CD4-positive, alpha-beta T cell (primary cell): ENCODE measurements around the gene ALS2CL. TPM values are rescaled to one million over a fixed set of nuclear protein-coding genes. Genes with fewer than 3 reads are reported as not detected.

Experiments
- ATAC-seq: fragments of 200-7000 bp; cut with Tn5 transposase; one replicate; pipeline ENCODE4 v1.10.0; 2022; ENCODE audit warnings: mild to moderate bottlenecking; ENCODE audit not compliant: poor library complexity
- CTCF ChIA-PET: fragments of 350-600 bp; sonication (Branson Sonifier 250); formaldehyde crosslinking; loops from one replicate; lab custom pipeline; 2021; ENCODE audit warnings: antibody characterized with exemption, inconsistent platforms; lab: Charles Lee
- POLR2A ChIA-PET: fragments of 350-600 bp; sonication (Branson Sonifier 250); formaldehyde crosslinking; loops from one replicate; lab custom pipeline; 2021; ENCODE audit warnings: antibody characterized with exemption, inconsistent platforms; lab: Charles Lee
- DNase-seq, 14 experiments: peaks; one replicate each; pipeline ENCODE4 v3.0.0-alpha.2; 2013 to 2020; ENCODE audit warnings: mixed read lengths in 2 of 14
- H3K27ac ChIP-seq, 2 donors: one replicate each; pipeline versions ENCODE4 v1.5.1 to v1.7.0; 2013; ENCODE audit warnings: low read length in 2 of 2, low read depth in 1 of 2, mild to moderate bottlenecking in 1 of 2
- H3K27me3 ChIP-seq, 2 experiments: 1 replicate in 1 of 2; 2 replicates in 1 of 2; pipeline versions ENCODE4 v1.6.1 to v1.7.0; 2013; ENCODE audit warnings: low read length in 2 of 2, control low read depth in 1 of 2, mild to moderate bottlenecking in 1 of 2, moderate library complexity in 1 of 2; ENCODE audit not compliant: insufficient read depth in 2 of 2, control insufficient read depth in 1 of 2
- H3K36me3 ChIP-seq: one replicate; pipeline ENCODE4 v1.6.1; 2013; ENCODE audit warnings: low read length, control low read depth; ENCODE audit not compliant: insufficient read depth
- H3K4me1 ChIP-seq: one replicate; pipeline ENCODE4 v1.6.1; 2013; ENCODE audit warnings: low read length, control low read depth; ENCODE audit not compliant: insufficient read depth
- H3K4me3 ChIP-seq: one replicate; pipeline ENCODE4 v1.5.1; 2013; ENCODE audit warnings: mild to moderate bottlenecking, low read length, moderate library complexity
- H3K9me3 ChIP-seq, 2 experiments: 1 replicate in 1 of 2; 2 replicates in 1 of 2; pipeline versions ENCODE4 v1.6.1 to v1.7.0; 2013; ENCODE audit warnings: low read length in 2 of 2, mild to moderate bottlenecking in 2 of 2, control low read depth in 1 of 2, moderate library complexity in 1 of 2; ENCODE audit not compliant: control insufficient read depth in 1 of 2, insufficient read depth in 1 of 2
- H3K27ac Mint-ChIP-seq: one replicate; pipeline ENCODE4 v1.8.0; 2020; ENCODE audit warnings: mixed read lengths
- H3K27me3 Mint-ChIP-seq: one replicate; pipeline ENCODE4 v1.8.0; 2021; ENCODE audit warnings: mixed read lengths
- H3K36me3 Mint-ChIP-seq: one replicate; pipeline ENCODE4 v1.8.0; 2021; ENCODE audit warnings: low read depth, mixed read lengths
- H3K4me1 Mint-ChIP-seq: one replicate; pipeline ENCODE4 v1.8.0; 2021; ENCODE audit warnings: low read depth, mixed read lengths
- H3K4me3 Mint-ChIP-seq: one replicate; pipeline ENCODE4 v1.8.0; 2020; ENCODE audit warnings: mild to moderate bottlenecking, mixed read lengths
- H3K9me3 Mint-ChIP-seq: one replicate; pipeline ENCODE4 v1.8.0; 2020; ENCODE audit warnings: mixed read lengths
- intact Hi-C, 2 experiments: fragments of 100-400 bp; cut with DNase I in 1 of 2; cut with micrococcal nuclease in 1 of 2; formaldehyde crosslinking; loops; one replicate each; pipeline versions ENCODE4 v1.15.1 to v1.9.0; 2023 to 2025; cut with DNase I, micrococcal nuclease
- total RNA-seq, 174 experiments: library from RNA in 2 of 174; stranded (reverse) in 2 of 174; gene quantifications; one replicate each; pipeline ENCODE4 v1.2.3 and lab custom pipeline; 2021 to 2026
- TF ChIP-seq, protein P1 (sequence below): fragments of 200-600 bp; IDR thresholded peaks from one replicate; pipeline ENCODE4 v1.8.0; 2022; ENCODE audit warnings: antibody characterized with exemption, mild to moderate bottlenecking

ALS2CL gene
- total RNA-seq, 2 experiments from 2014 or later: 45.8 to 47.6 TPM

- intact Hi-C loops: no loop called here
- no peak for ATAC-seq
- Histone ChIP-seq H3K36me3 (no peaks in the 10 kb centered on the region), H3K9me3 (peaks cover 5 to 16% of the 10 kb centered on the region in 2 experiments), H3K27me3 (peaks cover 6 to 7% of the 10 kb centered on the region in 2 experiments), H3K4me1 (no peaks in the 10 kb centered on the region), H3K27ac (no peak overlapping the region), H3K4me3 (no peak overlapping the region)
- no peak for DNase-seq
- POLR2A ChIA-PET: no interaction called here
- H3K27me3 Mint-ChIP-seq: peaks cover 16% of the 10 kb centered on the region
- H3K36me3 Mint-ChIP-seq: no peaks in the 10 kb centered on the region
- no peaks in the 10 kb centered on the region for H3K4me1 Mint-ChIP-seq
- CTCF ChIA-PET: no interaction called here
- no peak overlapping the region for H3K4me3 Mint-ChIP-seq
- H3K9me3 Mint-ChIP-seq: peaks cover 7% of the 10 kb centered on the region
- no peak overlapping the region for H3K27ac Mint-ChIP-seq
- TF ChIP-seq, protein P1, sequence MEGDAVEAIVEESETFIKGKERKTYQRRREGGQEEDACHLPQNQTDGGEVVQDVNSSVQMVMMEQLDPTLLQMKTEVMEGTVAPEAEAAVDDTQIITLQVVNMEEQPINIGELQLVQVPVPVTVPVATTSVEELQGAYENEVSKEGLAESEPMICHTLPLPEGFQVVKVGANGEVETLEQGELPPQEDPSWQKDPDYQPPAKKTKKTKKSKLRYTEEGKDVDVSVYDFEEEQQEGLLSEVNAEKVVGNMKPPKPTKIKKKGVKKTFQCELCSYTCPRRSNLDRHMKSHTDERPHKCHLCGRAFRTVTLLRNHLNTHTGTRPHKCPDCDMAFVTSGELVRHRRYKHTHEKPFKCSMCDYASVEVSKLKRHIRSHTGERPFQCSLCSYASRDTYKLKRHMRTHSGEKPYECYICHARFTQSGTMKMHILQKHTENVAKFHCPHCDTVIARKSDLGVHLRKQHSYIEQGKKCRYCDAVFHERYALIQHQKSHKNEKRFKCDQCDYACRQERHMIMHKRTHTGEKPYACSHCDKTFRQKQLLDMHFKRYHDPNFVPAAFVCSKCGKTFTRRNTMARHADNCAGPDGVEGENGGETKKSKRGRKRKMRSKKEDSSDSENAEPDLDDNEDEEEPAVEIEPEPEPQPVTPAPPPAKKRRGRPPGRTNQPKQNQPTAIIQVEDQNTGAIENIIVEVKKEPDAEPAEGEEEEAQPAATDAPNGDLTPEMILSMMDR: no peak
These were observed 49.8 kb downstream of the ALS2CL start for GRCh38 chr3:46643701-46644100.

- ATAC-seq: no peak
- Mint-ChIP-seq H3K27me3 (peaks cover 16% of the 10 kb centered on the region), H3K36me3 (no peaks in the 10 kb centered on the region), H3K9me3 (peaks cover 7% of the 10 kb centered on the region), H3K4me3 (no peak overlapping the region), H3K4me1 (no peaks in the 10 kb centered on the region), H3K27ac (no peak overlapping the region)
- intact Hi-C loops: no loop called here
- DNase-seq: no peak
- peaks cover 5 to 16% of the 10 kb centered on the region in 2 experiments for H3K9me3 ChIP-seq
- H3K36me3 ChIP-seq: no peaks in the 10 kb centered on the region
- H3K4me3 ChIP-seq: no peak overlapping the region
- H3K4me1 ChIP-seq: no peaks in the 10 kb centered on the region
- POLR2A ChIA-PET: interaction anchor here (0.6 kb wide), 1 partner anchor 391 kb away, joined by 3 read pairs; no protein-coding TSS in a partner anchor
- H3K27me3 ChIP-seq: peaks cover 6 to 7% of the 10 kb centered on the region in 2 experiments
- CTCF ChIA-PET: no interaction called here
- no peak overlapping the region for H3K27ac ChIP-seq
- TF ChIP-seq, protein P1: no peak
These were observed 50.5 kb downstream of the ALS2CL start for GRCh38 chr3:46642971-46643370.

DNA sequence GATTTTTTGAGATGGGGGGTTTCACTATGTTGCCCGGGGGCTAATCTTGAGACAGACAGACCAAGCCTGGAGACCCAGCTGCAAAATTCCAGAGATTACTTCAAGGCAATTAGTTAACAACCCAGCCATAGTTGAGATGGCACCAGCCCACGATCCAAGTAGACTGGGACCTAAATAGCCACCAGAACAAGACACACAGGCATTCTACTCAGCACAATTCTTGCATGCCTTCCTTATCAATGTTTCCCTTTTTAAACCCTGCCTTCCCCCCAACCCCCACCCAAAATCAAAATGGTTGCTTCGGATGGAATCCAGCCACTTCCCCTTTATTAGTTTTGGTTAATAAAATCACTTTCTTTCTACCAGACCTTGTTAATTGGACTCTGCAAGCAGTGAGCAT is 52.6 kb downstream of the ALS2CL start:
- no peak overlapping the region for H3K27ac Mint-ChIP-seq
- H3K4me1 ChIP-seq: no peaks in the 10 kb centered on the region
- intact Hi-C loops: no loop called here
- H3K36me3 Mint-ChIP-seq: no peaks in the 10 kb centered on the region
- DNase-seq (no peak), ATAC-seq (no peak)
- H3K4me3 ChIP-seq: no peak overlapping the region
- no peak overlapping the region for H3K4me3 Mint-ChIP-seq
- H3K9me3 ChIP-seq: peaks cover 5 to 16% of the 10 kb centered on the region in 2 experiments
- H3K27ac ChIP-seq: no peak overlapping the region
- peaks cover 7% of the 10 kb centered on the region for H3K9me3 Mint-ChIP-seq
- CTCF ChIA-PET: interaction anchor here (0.7 to 1.5 kb wide), 2 partner anchors 11 to 269 kb away, joined by 3 to 6 read pairs; no protein-coding TSS in a partner anchor
- H3K27me3 ChIP-seq: peaks cover 3 to 4% of the 10 kb centered on the region in 2 experiments
- POLR2A ChIA-PET: no interaction called here
- no peaks in the 10 kb centered on the region for H3K36me3 ChIP-seq
- H3K27me3 Mint-ChIP-seq: peaks cover 9% of the 10 kb centered on the region
- no peaks in the 10 kb centered on the region for H3K4me1 Mint-ChIP-seq
- TF ChIP-seq, protein P1: no peak
